Ovary (tissue), 9 donors: ENCODE measurements around the gene NLN. TPM values are rescaled to one million over a fixed set of nuclear protein-coding genes. Genes with fewer than 3 reads are reported as not detected.

Experiments used
- DNase-seq, 5 donors: peaks; one replicate each; pipeline ENCODE4 v3.0.0-alpha.2; 2019 to 2020
- H3K27ac ChIP-seq, 2 donors: fragments of 200-600 bp; one replicate each; pipeline versions ENCODE4 v1.5.1 to v1.8.0; 2019 to 2022
- H3K27me3 ChIP-seq: fragments of 200-600 bp; one replicate; pipeline ENCODE4 v1.8.0; 2022
- H3K36me3 ChIP-seq: fragments of 200-600 bp; sonication (generic); one replicate; pipeline ENCODE4 v1.5.1; 2019
- H3K4me1 ChIP-seq: one replicate; pipeline ENCODE4 v1.8.1; 2013; ENCODE audit warnings: mild to moderate bottlenecking, moderate library complexity; ENCODE audit not compliant: insufficient read depth
- H3K4me3 ChIP-seq: fragments of 200-600 bp; sonication (generic); one replicate; pipeline ENCODE4 v1.5.1; 2017
- H3K9me3 ChIP-seq, 2 donors: fragments of 200-600 bp in 1 of 2; sonication (generic) in 1 of 2; one replicate each; pipeline versions ENCODE4 v1.5.1 to v1.8.1; 2013 to 2019; ENCODE audit warnings: mild to moderate bottlenecking in 1 of 2, moderate library complexity in 1 of 2
- CTCF ChIP-seq, 3 donors: fragments of 450-650 bp in 2 of 3; fragments of 200-600 bp in 1 of 3; IDR thresholded peaks; one replicate each; pipeline versions ENCODE4 v1.5.1 to v1.8.0; 2016 to 2022; ENCODE audit warnings: antibody characterized with exemption in 3 of 3, mild to moderate bottlenecking in 1 of 3
- EP300 ChIP-seq: sonication (generic); formaldehyde crosslinking; IDR thresholded peaks from one replicate; pipeline ENCODE4 v1.6.1; 2017; ENCODE audit warnings: antibody characterized with exemption
- POLR2A ChIP-seq: fragments of 450-650 bp; IDR thresholded peaks from one replicate; pipeline ENCODE4 v1.6.1; 2017; ENCODE audit warnings: antibody characterized with exemption, mild to moderate bottlenecking, moderate library complexity
- WGBS, 3 donors: extraction: QIAGEN DNeasy Blood & Tissue Kit in 1 of 3; methylation state at CpG; one replicate each; pipeline versions ENCODE4 v1.1.5 to v1.1.7; 2013 to 2017; 5-methylcytosine and 5-hydroxymethylcytosine counted together
- intact Hi-C, 4 donors: fragments of 100-400 bp; cut with DNase I; formaldehyde crosslinking; loops; one replicate each; pipeline versions ENCODE4 v1.11.0 to v1.15.1; 2022 to 2023
- polyA plus RNA-seq, 2 donors: library from polyadenylated mRNA; stranded (reverse); fragments of 200-250 nt in 1 of 2; fragments of 350-450 nt in 1 of 2; fragmentation: Illumina TruSeq in 1 of 2; extraction: RNeasy Lipid Tissue Mini Kit (QIAGEN cat#74804) in 1 of 2; gene quantifications; one replicate each; pipeline ENCODE4 v1.2.3, GENCODE V29; 2013 to 2014
- total RNA-seq, 7 donors: library from RNA; depleted of rRNA in 2 of 7; stranded (reverse); fragments of >200 nt in 2 of 7; fragmentation: NEBNext Ultra II Directional in 3 of 7; extraction: Animal tissue kit (Norgen Biotek cat#: 25700) in 3 of 7; gene quantifications; one replicate each; pipeline versions ENCODE4 v1.1.0 to v1.2.4, GENCODE V29; 2016 to 2023
- donor health status: DM: no; HTN: no; CAD: no; lungs with moderate emphysema.
- donor health status: DM: no; HTN: no; CAD: no.
- donor health status: Bipolar disorder and iron deficiency.
- donor health status: DM: yes; HTN: yes; CAD: no.
- donor health status: DM: no; HTN: no; CAD: no.
- donor health status: DM: yes; HTN: yes; CAD: no.

Gene NLN
- total and polyA plus RNA-seq, 9 donors = 2.3 to 16.3 (median 8.2) TPM

GRCh38 chr5:65797481-65797880, 75.5 kb downstream of the NLN start:
- H3K4me1 ChIP-seq = no peaks in the 10 kb centered on the region
- TF ChIP-seq EP300 (no peak), CTCF (IDR thresholded peaks at IDR 0.05) (no peak), POLR2A (no peak)
- H3K27me3 ChIP-seq = no peaks in the 10 kb centered on the region
- WGBS, 3 donors = 94 to 99% (median 94%) methylated on average over 2 of the region's 2 CpGs
- DNase-seq = no peak
- H3K27ac ChIP-seq = no peak overlapping the region
- no peak overlapping the region for H3K4me3 ChIP-seq
- no peaks in the 10 kb centered on the region for H3K9me3 ChIP-seq
- H3K36me3 ChIP-seq = no peaks in the 10 kb centered on the region
- intact Hi-C loops = no loop called here

- DNase-seq = no peak
- Histone ChIP-seq H3K4me3 (no peak overlapping the region), H3K27me3 (no peaks in the 10 kb centered on the region), H3K27ac (no peak overlapping the region), H3K4me1 (no peaks in the 10 kb centered on the region), H3K36me3 (no peaks in the 10 kb centered on the region), H3K9me3 (no peaks in the 10 kb centered on the region)
- TF ChIP-seq EP300 = no peak
- no peak for TF ChIP-seq CTCF (IDR thresholded peaks at IDR 0.05)
- 95 to 100% (median 96%) methylated on average over 1 of the region's 1 CpG for WGBS, 3 donors
- intact Hi-C loops = no loop called here
Measured at GRCh38 chr5:65799857-65800256, 77.9 kb downstream of the NLN start.

- Histone ChIP-seq H3K9me3 (no peaks in the 10 kb centered on the region), H3K4me3 (no peak overlapping the region), H3K4me1 (no peaks in the 10 kb centered on the region), H3K27ac (no peak overlapping the region), H3K36me3 (no peaks in the 10 kb centered on the region), H3K27me3 (no peaks in the 10 kb centered on the region)
- intact Hi-C loops = no loop called here
- no peak for DNase-seq
- no peak for TF ChIP-seq CTCF (IDR thresholded peaks at IDR 0.05)
- TF ChIP-seq POLR2A = no peak
- TF ChIP-seq EP300 = no peak
- 39 to 55% (median 41%) methylated on average over 3 of the region's 3 CpGs for WGBS, 3 donors
Measured at GRCh38 chr5:65800775-65801174, 78.8 kb downstream of the NLN start.

- H3K4me1 ChIP-seq = no peaks in the 10 kb centered on the region
- no peak overlapping the region for H3K27ac ChIP-seq
Measured at GRCh38 chr5:65801352-65801783, 79.4 kb downstream of the NLN start.

More at GRCh38 chr5:65801352-65801783, 79.4 kb downstream of the NLN start:
- WGBS, 3 donors = 29 to 47% (median 34%) methylated on average over 3 of the region's 3 CpGs
- no peak for DNase-seq
- H3K36me3 ChIP-seq = no peaks in the 10 kb centered on the region
- H3K27me3 ChIP-seq = no peaks in the 10 kb centered on the region
- intact Hi-C loops = no loop called here
- no peak overlapping the region for H3K4me3 ChIP-seq
- TF ChIP-seq CTCF (IDR thresholded peaks at IDR 0.05) = no peak
- H3K9me3 ChIP-seq = no peaks in the 10 kb centered on the region
